BLaER1 treated with 17β-estradiol and CSF1 and Interleukin-3, amounts not matched to agents 10 nM and 100 nM (cell line): ENCODE measurements around the gene TMEM129.

Experiments
- H3K27ac ChIP-seq, 11 experiments: shearing (Covaris generic); formaldehyde crosslinking; 2 replicates each; pipeline ENCODE4 v1.8.1; 2022
- H3K27me3 ChIP-seq, 11 experiments: shearing (Covaris generic); formaldehyde crosslinking; 2 replicates each; pipeline ENCODE4 v1.8.1; 2022
- H3K36me3 ChIP-seq, 11 experiments: shearing (Covaris generic); formaldehyde crosslinking; 2 replicates each; pipeline ENCODE4 v1.8.1; 2022
- H3K4me1 ChIP-seq, 10 experiments: shearing (Covaris generic); formaldehyde crosslinking; 2 replicates each; pipeline ENCODE4 v1.8.1; 2022
- H3K4me2 ChIP-seq, 11 experiments: shearing (Covaris generic); formaldehyde crosslinking; 2 replicates each; pipeline ENCODE4 v1.8.1; 2022
- H3K4me3 ChIP-seq, 10 experiments: shearing (Covaris generic); formaldehyde crosslinking; 2 replicates each; pipeline ENCODE4 v1.8.1; 2022
- H3K9ac ChIP-seq, 11 experiments: shearing (Covaris generic); formaldehyde crosslinking; 2 replicates each; pipeline ENCODE4 v1.8.1; 2022
- H3K9me3 ChIP-seq, 11 experiments: shearing (Covaris generic); formaldehyde crosslinking; replicated peaks in 1 of 11; 2 replicates each; pipeline ENCODE4 v1.8.1; 2022
- H4K20me1 ChIP-seq, 11 experiments: shearing (Covaris generic); formaldehyde crosslinking; 2 replicates each; pipeline ENCODE4 v1.8.1; 2022
- Cebpa-rat ChIP-seq, 11 experiments: shearing (Covaris generic); IDR thresholded peaks; 2 replicates each; pipeline ENCODE4 v1.8.1; 2022

TMEM129 gene

DNA sequence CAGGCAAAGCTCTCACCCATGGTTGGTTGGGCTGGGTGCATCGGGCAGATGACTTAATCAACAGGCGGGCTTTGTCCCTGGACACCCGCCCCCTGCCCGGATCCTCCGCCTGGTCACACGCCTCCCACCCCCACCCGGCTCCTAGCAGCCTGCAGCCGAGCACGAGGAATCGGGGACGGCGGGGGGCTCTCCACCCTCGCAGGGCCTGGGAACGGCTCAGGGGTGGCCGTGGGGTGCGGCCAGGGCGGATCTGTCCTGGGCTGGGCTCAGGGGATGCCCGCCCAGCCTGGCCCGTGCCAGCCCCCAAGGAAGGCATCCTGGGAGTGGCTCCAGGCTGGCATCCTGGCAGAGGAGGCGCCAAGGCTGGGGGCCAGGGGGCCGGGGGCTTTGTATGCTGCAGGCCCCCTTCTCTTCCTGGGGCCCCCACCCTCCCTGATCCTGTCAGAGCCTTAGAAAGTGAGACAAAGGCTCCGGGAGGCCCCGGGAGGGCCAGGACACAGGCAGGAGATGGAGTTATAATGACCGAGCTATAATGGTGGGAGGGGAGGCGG is 39.5 kb upstream of the TMEM129 start:
- H3K4me1 ChIP-seq: peaks cover 6 to 40% (median 27%) of the 10 kb centered on the region in 10 experiments; a peak in 17 of 20 replicates
- peak overlapping the region in 4 of 11 experiments; percentile 8 to 55 (median 26); a peak in 4 of 22 replicates for H3K4me2 ChIP-seq
- no peak overlapping the region for H3K9ac ChIP-seq
- H3K27me3 ChIP-seq: peaks cover 29 to 37% (median 34%) of the 10 kb centered on the region in 11 experiments; a peak in 21 of 22 replicates
- no peak for TF ChIP-seq Cebpa-rat (IDR thresholded peaks at IDR 0.05)
- H3K36me3 ChIP-seq: no peaks in the 10 kb centered on the region
- no peak overlapping the region for H3K27ac ChIP-seq
- H3K9me3 ChIP-seq: no peaks in the 10 kb centered on the region
- H4K20me1 ChIP-seq: peaks cover 0 to 22% (median 0%) of the 10 kb centered on the region in 11 experiments; a peak in 8 of 22 replicates
- H3K4me3 ChIP-seq: no peak overlapping the region

DNA sequence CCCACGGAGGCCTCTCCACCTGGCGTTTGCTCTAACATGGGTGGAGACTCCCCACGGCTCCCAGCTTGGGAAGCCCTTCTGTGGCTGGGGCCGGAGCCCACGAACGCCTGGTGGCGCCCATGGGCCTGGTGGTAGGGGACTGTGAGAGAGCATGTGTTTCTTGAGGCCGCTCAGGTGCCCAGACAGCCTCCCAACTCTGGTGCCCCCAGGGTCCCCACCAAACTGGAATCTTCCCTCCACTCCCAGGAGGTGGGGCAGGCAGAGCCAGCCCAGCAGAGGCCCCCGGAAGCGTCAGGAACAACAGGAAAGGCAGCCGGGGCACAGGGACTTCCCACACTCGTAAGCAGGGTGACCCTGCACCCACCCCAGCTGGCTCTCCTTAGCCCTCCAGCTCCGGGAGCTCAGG is 38.7 kb upstream of the TMEM129 start:
- peaks cover 0 to 14% (median 0%) of the 10 kb centered on the region in 11 experiments; a peak in 6 of 22 replicates for H4K20me1 ChIP-seq
- H3K4me3 ChIP-seq: no peak overlapping the region
- TF ChIP-seq Cebpa-rat (IDR thresholded peaks at IDR 0.05): no peak
- peak overlapping the region in 1 of 11 experiments; percentile 38; a peak in 1 of 22 replicates for H3K9ac ChIP-seq
- peaks cover 6 to 41% (median 31%) of the 10 kb centered on the region in 10 experiments; a peak in 17 of 20 replicates for H3K4me1 ChIP-seq
- H3K27me3 ChIP-seq: peaks cover 21 to 30% (median 26%) of the 10 kb centered on the region in 11 experiments; a peak in 21 of 22 replicates
- no peak overlapping the region for H3K27ac ChIP-seq
- H3K4me2 ChIP-seq: peak overlapping the region in 9 of 11 experiments; percentile 8 to 55 (median 27); a peak in 8 of 22 replicates
- H3K9me3 ChIP-seq: no peaks in the 10 kb centered on the region
- H3K36me3 ChIP-seq: no peaks in the 10 kb centered on the region

DNA sequence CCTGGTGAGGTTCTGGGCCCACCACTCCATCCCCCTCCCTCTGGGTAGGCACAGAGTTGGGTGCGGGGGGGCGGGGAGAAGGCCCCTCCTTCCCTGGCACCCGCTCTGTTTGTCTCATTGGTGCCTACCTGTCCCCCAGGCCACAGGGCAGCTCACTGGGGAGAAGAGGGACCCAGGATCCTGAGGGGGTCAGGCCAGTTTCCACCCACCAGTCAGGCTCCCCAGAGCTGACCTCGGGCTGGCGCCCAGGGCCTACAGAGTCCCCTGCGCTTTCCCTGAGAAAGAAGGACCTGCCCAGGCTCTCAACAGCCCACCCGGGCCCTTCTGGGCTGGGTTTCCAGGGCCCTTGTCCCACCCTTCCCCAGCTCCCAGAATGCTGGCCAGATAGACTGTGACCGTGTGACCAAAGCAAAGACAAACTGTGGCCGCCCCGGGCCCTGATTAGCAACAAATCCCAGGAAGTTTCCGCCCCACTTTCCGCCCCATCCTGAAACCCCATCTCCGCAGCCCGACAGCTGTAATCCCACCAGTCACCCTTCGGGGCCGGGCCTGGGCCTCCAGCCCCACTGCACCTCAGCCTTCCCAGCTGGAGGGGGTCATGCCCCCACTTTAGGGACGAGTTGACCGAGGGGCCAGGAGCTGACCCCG is 38.2 kb upstream of the TMEM129 start:
- Histone ChIP-seq H3K4me2 (peak overlapping the region in 5 of 11 experiments; percentile 26 to 67 (median 33); a peak in 4 of 22 replicates), H3K27me3 (peaks cover 16 to 24% (median 21%) of the 10 kb centered on the region in 11 experiments; a peak in 21 of 22 replicates), H3K9me3 (no peaks in the 10 kb centered on the region), H3K4me3 (no peak overlapping the region), H3K36me3 (no peaks in the 10 kb centered on the region), H4K20me1 (peaks cover 0 to 11% (median 0%) of the 10 kb centered on the region in 11 experiments; a peak in 6 of 22 replicates), H3K9ac (no peak overlapping the region), H3K27ac (no peak overlapping the region), H3K4me1 (peaks cover 9 to 46% (median 37%) of the 10 kb centered on the region in 10 experiments)
- TF ChIP-seq Cebpa-rat (IDR thresholded peaks at IDR 0.05): no peak

DNA sequence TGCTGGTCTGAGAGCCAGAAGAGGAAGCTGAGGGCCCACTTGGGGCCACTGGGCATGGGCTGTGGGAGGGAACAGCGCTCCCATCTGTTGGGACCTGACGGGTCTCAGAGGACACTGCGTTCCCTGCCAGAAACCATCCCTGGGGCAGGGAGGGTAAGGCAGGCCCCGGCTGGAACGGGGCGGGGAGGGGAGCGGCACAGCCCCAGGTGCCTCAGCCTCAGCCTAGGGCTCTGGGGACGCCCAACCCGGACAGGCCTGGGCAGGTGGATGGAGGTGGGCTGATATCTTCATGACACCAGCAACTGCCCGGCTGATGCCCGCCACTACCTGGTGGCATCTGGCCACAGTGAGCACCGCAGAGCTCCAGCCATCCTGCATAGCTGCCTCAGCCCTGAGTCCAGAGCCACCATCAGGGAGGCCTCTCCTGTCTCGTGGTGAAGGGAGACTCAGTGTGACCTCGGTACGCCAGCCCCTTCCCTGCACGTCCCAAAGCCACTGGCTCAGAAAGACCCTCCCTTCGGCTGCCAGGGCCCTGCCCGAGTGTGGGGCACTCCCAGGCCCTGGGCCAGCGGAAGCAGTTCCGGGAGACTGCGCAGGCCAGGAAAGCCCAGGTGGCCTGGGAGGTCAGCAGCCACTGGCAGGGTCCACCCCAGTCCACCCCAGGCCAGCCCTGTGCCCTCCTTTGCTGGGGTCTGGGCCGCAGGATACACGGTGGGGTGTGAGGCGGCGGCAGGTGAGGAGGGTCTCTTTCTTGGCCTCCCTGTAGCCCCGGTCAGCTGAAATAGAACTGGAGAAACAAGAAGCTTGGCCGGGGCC is 37.4 kb upstream of the TMEM129 start:
- Histone ChIP-seq H3K36me3 (no peaks in the 10 kb centered on the region), H3K4me1 (peaks cover 14 to 49% (median 40%) of the 10 kb centered on the region in 10 experiments), H3K9ac (peak overlapping the region in 2 of 11 experiments; percentile 9 to 30; a peak in 2 of 22 replicates), H3K27me3 (peaks cover 8 to 17% (median 13%) of the 10 kb centered on the region in 11 experiments; a peak in 18 of 22 replicates), H3K4me2 (peak overlapping the region in 9 of 11 experiments; percentile 26 to 71 (median 53); a peak in 15 of 22 replicates), H3K9me3 (no peaks in the 10 kb centered on the region), H4K20me1 (peaks cover 0 to 6% (median 0%) of the 10 kb centered on the region in 11 experiments; a peak in 3 of 22 replicates), H3K4me3 (no peak overlapping the region), H3K27ac (no peak overlapping the region)
- no peak for TF ChIP-seq Cebpa-rat (IDR thresholded peaks at IDR 0.05)

- Histone ChIP-seq H3K4me3 (no peak overlapping the region), H3K4me2 (peak overlapping the region in 9 of 11 experiments; percentile 26 to 71 (median 53); a peak in 14 of 22 replicates), H3K4me1 (peaks cover 21 to 56% (median 47%) of the 10 kb centered on the region in 10 experiments), H3K9ac (peak overlapping the region in 1 of 11 experiments; percentile 30; a peak in 1 of 22 replicates), H4K20me1 (peaks cover 0 to 6% (median 0%) of the 10 kb centered on the region in 11 experiments; a peak in 2 of 22 replicates), H3K9me3 (no peaks in the 10 kb centered on the region), H3K27ac (no peak overlapping the region), H3K27me3 (peaks cover 5 to 10% (median 8%) of the 10 kb centered on the region in 11 experiments; a peak in 14 of 22 replicates), H3K36me3 (no peaks in the 10 kb centered on the region)
- no peak for TF ChIP-seq Cebpa-rat (IDR thresholded peaks at IDR 0.05)
These were observed 36.7 kb upstream of the TMEM129 start for GRCh38 chr4:1757836-1758235.

DNA sequence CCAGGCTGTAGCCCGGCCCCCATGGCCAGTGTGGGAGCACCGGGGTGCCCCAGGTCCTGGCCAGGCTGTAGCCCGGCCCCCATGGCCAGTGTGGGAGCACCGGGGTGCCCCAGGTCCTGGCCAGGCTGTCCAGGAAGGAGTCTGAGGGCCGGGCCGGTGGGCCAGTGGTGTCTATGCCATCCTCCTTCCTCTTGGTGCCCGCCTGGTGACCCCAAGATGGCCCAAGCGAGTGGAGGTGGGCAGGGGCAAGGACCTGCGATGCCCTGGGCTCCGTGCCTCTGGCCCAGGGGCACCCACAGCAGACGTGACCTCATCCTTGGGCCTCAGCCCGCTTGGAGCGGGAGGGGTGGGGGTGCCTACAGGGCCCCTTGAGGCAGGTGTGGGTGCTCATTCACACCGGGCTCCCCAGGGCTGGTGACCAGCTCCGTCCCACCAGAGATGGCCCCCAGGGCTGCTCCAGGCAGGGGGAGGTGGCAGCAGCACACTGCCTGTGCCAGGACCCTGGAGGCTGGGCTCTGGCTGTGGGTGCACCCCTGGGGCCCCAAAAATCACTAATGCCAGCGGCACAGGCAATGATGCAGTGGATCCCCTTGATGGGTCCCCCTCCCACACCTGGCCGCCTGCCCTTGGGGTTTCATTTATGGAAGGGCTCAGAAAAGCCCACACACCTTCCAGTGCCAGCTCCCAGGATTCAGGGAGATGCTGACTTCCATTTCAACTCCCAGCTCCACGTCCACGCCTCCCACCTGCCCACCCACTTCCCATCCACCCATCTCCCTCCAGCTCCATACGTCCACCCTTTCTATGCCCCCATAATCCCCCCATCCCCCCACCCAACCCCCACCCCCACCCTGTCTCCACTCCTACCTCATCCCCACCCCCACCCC is 36.0 kb upstream of the TMEM129 start:
- Histone ChIP-seq H3K9ac (no peak overlapping the region), H3K4me3 (no peak overlapping the region), H3K4me2 (no peak overlapping the region), H3K27ac (no peak overlapping the region), H3K27me3 (peaks cover 0 to 3% (median 1%) of the 10 kb centered on the region in 11 experiments; a peak in 8 of 22 replicates), H4K20me1 (0 out of 22 replicates have a peak, but pooled peaks cover 0 to 1% (median 0%) of the 10 kb centered on the region in 11 experiments), H3K36me3 (no peaks in the 10 kb centered on the region), H3K4me1 (peaks cover 28 to 63% (median 53%) of the 10 kb centered on the region in 10 experiments), H3K9me3 (no peaks in the 10 kb centered on the region)
- no peak for TF ChIP-seq Cebpa-rat (IDR thresholded peaks at IDR 0.05)

GRCh38 chr4:1756079-1756478 is 35.0 kb upstream of the TMEM129 start:
- Histone ChIP-seq H3K4me2 (no peak overlapping the region), H3K9me3 (no peaks in the 10 kb centered on the region), H3K4me1 (peaks cover 35 to 73% (median 63%) of the 10 kb centered on the region in 10 experiments), H3K9ac (no peak overlapping the region), H3K27me3 (no peaks in the 10 kb centered on the region), H3K27ac (no peak overlapping the region), H4K20me1 (no peaks in the 10 kb centered on the region), H3K4me3 (no peak overlapping the region), H3K36me3 (no peaks in the 10 kb centered on the region)
- no peak for TF ChIP-seq Cebpa-rat (IDR thresholded peaks at IDR 0.05)

GRCh38 chr4:1755297-1755696 is 34.2 kb upstream of the TMEM129 start:
- Histone ChIP-seq H3K36me3 (no peaks in the 10 kb centered on the region), H3K27ac (no peak overlapping the region), H4K20me1 (no peaks in the 10 kb centered on the region), H3K9me3 (no peaks in the 10 kb centered on the region), H3K9ac (no peak overlapping the region), H3K4me2 (peak overlapping the region in 6 of 11 experiments; percentile 86 to 96 (median 94); a peak in 7 of 22 replicates), H3K27me3 (no peaks in the 10 kb centered on the region), H3K4me1 (peaks cover 35 to 74% (median 65%) of the 10 kb centered on the region in 10 experiments), H3K4me3 (no peak overlapping the region)
- TF ChIP-seq Cebpa-rat (IDR thresholded peaks at IDR 0.05): no peak
